Trophoblast cell (in vitro differentiated cells and primary cell): ENCODE measurements around the gene MME.

ENCODE experiments used
- DNase-seq, 2 donors: peaks; one replicate each; pipeline ENCODE4 v3.0.0-alpha.2; 2016
- H2AFZ ChIP-seq: 2 replicates; pipeline ENCODE4 v1.6.1; 2013; ENCODE audit warnings: low read length, moderate library complexity, mild to moderate bottlenecking; ENCODE audit not compliant: insufficient read depth, poor library complexity
- H2AK5ac ChIP-seq: 2 replicates; pipeline ENCODE4 v1.6.1; 2013; ENCODE audit warnings: mild to moderate bottlenecking, low read length
- H2BK120ac ChIP-seq: 2 replicates; pipeline ENCODE4 v1.6.1; 2013; ENCODE audit warnings: low read length, mild to moderate bottlenecking, moderate library complexity; ENCODE audit not compliant: insufficient read depth, poor library complexity
- H2BK12ac ChIP-seq: 2 replicates; pipeline ENCODE4 v1.6.1; 2013; ENCODE audit warnings: mild to moderate bottlenecking, low read length, moderate library complexity
- H2BK5ac ChIP-seq: 2 replicates; pipeline ENCODE4 v1.6.1; 2013; ENCODE audit warnings: low read length, low read depth, moderate library complexity, mild to moderate bottlenecking; ENCODE audit not compliant: poor library complexity
- H3K14ac ChIP-seq: 2 replicates; pipeline ENCODE4 v1.6.1; 2013; ENCODE audit warnings: mild to moderate bottlenecking, low read length
- H3K18ac ChIP-seq: 2 replicates; pipeline ENCODE4 v1.6.1; 2013; ENCODE audit warnings: mild to moderate bottlenecking, low read length
- H3K23ac ChIP-seq: 2 replicates; pipeline ENCODE4 v1.6.1; 2013; ENCODE audit warnings: low read length
- H3K27ac ChIP-seq: 2 replicates; pipeline ENCODE4 v1.5.1; 2013; ENCODE audit warnings: low read depth, mild to moderate bottlenecking, inconsistent platforms, low read length, moderate library complexity
- H3K27me3 ChIP-seq: 2 replicates; pipeline ENCODE4 v1.6.1; 2013; ENCODE audit warnings: inconsistent platforms, mild to moderate bottlenecking, low read length, moderate library complexity; ENCODE audit not compliant: insufficient read depth
- H3K36me3 ChIP-seq, 2 experiments: 1 replicate in 1 of 2; 2 replicates in 1 of 2; pipeline ENCODE4 v1.6.1; 2013; ENCODE audit warnings: low read length in 2 of 2, mild to moderate bottlenecking in 2 of 2, moderate library complexity in 1 of 2; ENCODE audit not compliant: insufficient read depth in 2 of 2, control insufficient read depth in 1 of 2
- H3K4ac ChIP-seq: 2 replicates; pipeline ENCODE4 v1.6.1; 2013; ENCODE audit warnings: low read depth, mild to moderate bottlenecking, low read length, moderate library complexity
- H3K4me1 ChIP-seq, 2 experiments: 1 replicate in 1 of 2; 2 replicates in 1 of 2; pipeline ENCODE4 v1.6.1; 2013; ENCODE audit warnings: low read length in 2 of 2, mild to moderate bottlenecking in 2 of 2, moderate library complexity in 1 of 2; ENCODE audit not compliant: insufficient read depth in 2 of 2, control insufficient read depth in 1 of 2
- H3K4me2 ChIP-seq: 2 replicates; pipeline ENCODE4 v1.6.1; 2013; ENCODE audit warnings: inconsistent platforms, mild to moderate bottlenecking, low read length, moderate library complexity
- H3K4me3 ChIP-seq: 2 replicates; pipeline ENCODE4 v1.5.1; 2013; ENCODE audit warnings: mild to moderate bottlenecking, low read depth, low read length, inconsistent platforms
- H3K79me1 ChIP-seq: one replicate; pipeline ENCODE4 v1.6.1; 2013; ENCODE audit warnings: low read length
- H3K79me2 ChIP-seq: 2 replicates; pipeline ENCODE4 v1.6.1; 2013; ENCODE audit warnings: low read length, mild to moderate bottlenecking; ENCODE audit not compliant: control insufficient read depth, insufficient read depth, poor library complexity
- H3K9ac ChIP-seq: 2 replicates; pipeline ENCODE4 v1.6.1; 2013; ENCODE audit warnings: mild to moderate bottlenecking, low read length
- H3K9me3 ChIP-seq: 2 replicates; pipeline ENCODE4 v1.6.1; 2013; ENCODE audit warnings: low read depth, mild to moderate bottlenecking, control low read depth, inconsistent platforms, low read length; ENCODE audit not compliant: insufficient read depth
- H4K12ac ChIP-seq: 2 replicates; pipeline ENCODE4 v1.6.1; 2013; ENCODE audit warnings: low read depth, mild to moderate bottlenecking, low read length, moderate library complexity
- H4K8ac ChIP-seq: 2 replicates; pipeline ENCODE4 v1.6.1; 2013; ENCODE audit warnings: low read depth, mild to moderate bottlenecking, low read length, moderate library complexity
- H4K91ac ChIP-seq: one replicate; pipeline ENCODE4 v1.6.1; 2013; ENCODE audit warnings: low read depth, mild to moderate bottlenecking, low read length, moderate library complexity
- WGBS: extraction: QIAGEN DNeasy Blood & Tissue Kit; methylation state at CpG from one replicate; pipeline ENCODE4 v1.1.7; 2013; ENCODE audit warnings: missing lambda C conversion rate; ENCODE audit not compliant: insufficient read length, insufficient coverage; ENCODE audit errors: extremely low coverage; 5-methylcytosine and 5-hydroxymethylcytosine counted together

Gene MME

GRCh38 chr3:155086051-155086450 is 5.9 kb downstream of the MME start:
- no peak overlapping the region for H2BK5ac ChIP-seq
- H3K4me1 ChIP-seq, result no peaks in the 10 kb centered on the region
- no peak overlapping the region for H4K91ac ChIP-seq
- H3K79me2 ChIP-seq, result no peaks in the 10 kb centered on the region
- no peaks in the 10 kb centered on the region for H3K9me3 ChIP-seq
- H2AK5ac ChIP-seq, result no peak overlapping the region
- H2BK120ac ChIP-seq, result no peak overlapping the region
- H2AFZ ChIP-seq, result no peak overlapping the region
- WGBS, result no CpG with 5 or more reads among the region's 1 CpG
- no peak overlapping the region for H3K18ac ChIP-seq
- no peak for DNase-seq
- no peaks in the 10 kb centered on the region for H3K27me3 ChIP-seq
- peaks cover 0 to 2% of the 10 kb centered on the region in 2 experiments for H3K36me3 ChIP-seq
- no peak overlapping the region for H3K4me2 ChIP-seq
- no peak overlapping the region for H3K4ac ChIP-seq
- H3K23ac ChIP-seq, result no peak overlapping the region
- H4K8ac ChIP-seq, result no peak overlapping the region
- no peaks in the 10 kb centered on the region for H3K79me1 ChIP-seq
- no peak overlapping the region for H3K9ac ChIP-seq
- H3K4me3 ChIP-seq, result no peak overlapping the region
- no peak overlapping the region for H2BK12ac ChIP-seq
- no peak overlapping the region for H3K14ac ChIP-seq
- no peak overlapping the region for H4K12ac ChIP-seq
- no peak overlapping the region for H3K27ac ChIP-seq

GRCh38 chr3:155088706-155089345 is 8.7 kb downstream of the MME start:
- Histone ChIP-seq H2AK5ac (no peak overlapping the region), H3K23ac (no peak overlapping the region)
- WGBS, result no CpG with 5 or more reads among the region's 2 CpGs

GRCh38 chr3:155089495-155089894 is 9.4 kb downstream of the MME start:
- H3K23ac ChIP-seq, result no peak overlapping the region
- H3K4me1 ChIP-seq, result no peaks in the 10 kb centered on the region
- no peak overlapping the region for H3K14ac ChIP-seq
- no peak overlapping the region for H2AK5ac ChIP-seq
- no peak overlapping the region for H4K91ac ChIP-seq
- no peak overlapping the region for H2BK12ac ChIP-seq
- no peak overlapping the region for H3K4me2 ChIP-seq
- H3K79me1 ChIP-seq, result no peaks in the 10 kb centered on the region
- H4K12ac ChIP-seq, result no peak overlapping the region
- no CpG with 5 or more reads among the region's 7 CpGs for WGBS
- no peak overlapping the region for H3K18ac ChIP-seq
- H2BK120ac ChIP-seq, result no peak overlapping the region
- H4K8ac ChIP-seq, result no peak overlapping the region
- no peak for DNase-seq
- peaks cover 0 to 2% of the 10 kb centered on the region in 2 experiments for H3K36me3 ChIP-seq
- H3K9me3 ChIP-seq, result no peaks in the 10 kb centered on the region
- no peak overlapping the region for H3K4ac ChIP-seq
- no peaks in the 10 kb centered on the region for H3K27me3 ChIP-seq
- H3K27ac ChIP-seq, result no peak overlapping the region
- H2AFZ ChIP-seq, result no peak overlapping the region
- no peak overlapping the region for H3K9ac ChIP-seq
- no peak overlapping the region for H3K4me3 ChIP-seq
- H2BK5ac ChIP-seq, result no peak overlapping the region
- H3K79me2 ChIP-seq, result no peaks in the 10 kb centered on the region

More at GRCh38 chr3:155088706-155089345, 8.7 kb downstream of the MME start:
- no peak for DNase-seq
- Histone ChIP-seq H2BK12ac (no peak overlapping the region), H3K18ac (no peak overlapping the region), H3K9me3 (no peaks in the 10 kb centered on the region), H3K27ac (no peak overlapping the region), H2BK5ac (no peak overlapping the region), H4K91ac (no peak overlapping the region), H3K4ac (no peak overlapping the region), H2BK120ac (no peak overlapping the region), H3K27me3 (no peaks in the 10 kb centered on the region), H3K4me2 (no peak overlapping the region), H4K12ac (no peak overlapping the region), H3K14ac (no peak overlapping the region), H2AFZ (no peak overlapping the region), H3K9ac (no peak overlapping the region), H4K8ac (no peak overlapping the region), H3K79me2 (no peaks in the 10 kb centered on the region), H3K36me3 (peaks cover 0 to 2% of the 10 kb centered on the region in 2 experiments), H3K4me1 (no peaks in the 10 kb centered on the region), H3K4me3 (no peak overlapping the region), H3K79me1 (no peaks in the 10 kb centered on the region)

GRCh38 chr3:155093261-155093660 is 13.1 kb downstream of the MME start:
- no peak overlapping the region for H4K12ac ChIP-seq
- no peak overlapping the region for H2AFZ ChIP-seq
- no peak overlapping the region for H3K4me2 ChIP-seq
- H2BK5ac ChIP-seq, result no peak overlapping the region
- H4K91ac ChIP-seq, result no peak overlapping the region
- no peak overlapping the region for H3K4me3 ChIP-seq
- H4K8ac ChIP-seq, result no peak overlapping the region
- no peaks in the 10 kb centered on the region for H3K27me3 ChIP-seq
- no CpG with 5 or more reads among the region's 7 CpGs for WGBS
- no peak overlapping the region for H3K23ac ChIP-seq
- no peak overlapping the region for H3K9ac ChIP-seq
- no peaks in the 10 kb centered on the region for H3K9me3 ChIP-seq
- H3K18ac ChIP-seq, result no peak overlapping the region
- DNase-seq, result no peak
- H3K36me3 ChIP-seq, result no peaks in the 10 kb centered on the region
- H2BK120ac ChIP-seq, result no peak overlapping the region
- H3K79me1 ChIP-seq, result no peaks in the 10 kb centered on the region
- H3K14ac ChIP-seq, result no peak overlapping the region
- H3K27ac ChIP-seq, result no peak overlapping the region
- no peak overlapping the region for H2AK5ac ChIP-seq
- H3K79me2 ChIP-seq, result no peaks in the 10 kb centered on the region
- no peak overlapping the region for H3K4ac ChIP-seq
- H2BK12ac ChIP-seq, result no peak overlapping the region
- H3K4me1 ChIP-seq, result no peaks in the 10 kb centered on the region
